Measurements from ENCODE around the gene CFAP46. TPM values are rescaled to one million over a fixed set of nuclear protein-coding genes. Genes with fewer than 3 reads are reported as not detected.

The CFAP46 gene
- total RNA-seq, 1 donor from 2014 or later: 1.3 TPM

DNA sequence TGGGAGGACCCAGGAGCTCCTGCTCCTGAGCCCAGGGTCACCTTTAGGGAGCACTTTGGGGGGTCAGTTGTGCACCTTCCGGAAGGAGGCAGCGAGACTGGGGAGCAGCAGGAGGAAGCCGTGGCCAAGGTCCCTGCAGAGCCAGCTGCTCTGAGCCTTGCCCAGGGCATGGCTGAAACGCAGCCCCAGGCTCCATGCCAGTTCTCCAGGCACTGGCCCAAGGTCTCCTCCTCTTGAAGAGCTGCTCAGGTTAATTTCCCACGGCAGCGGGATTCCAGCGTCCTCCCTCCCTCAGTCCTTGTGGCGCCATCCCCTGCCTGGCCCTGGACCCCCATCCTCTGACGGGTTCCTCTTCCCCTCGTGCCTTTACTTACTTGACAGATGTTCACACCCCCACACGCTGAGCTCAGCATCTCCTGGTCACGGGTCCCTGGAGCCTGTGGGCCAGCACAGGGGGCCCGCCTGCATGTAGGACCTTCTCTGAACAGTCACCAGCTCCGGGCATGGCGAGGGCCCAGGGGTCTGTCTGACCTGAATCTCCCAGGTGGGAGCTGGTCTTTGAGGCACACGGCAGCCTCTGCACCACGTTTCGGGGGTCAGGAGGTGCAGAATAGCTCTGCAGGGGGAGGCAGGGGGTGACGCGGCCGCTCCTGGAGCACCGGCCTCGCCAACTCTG lies 16.7 kb upstream of the CFAP46 start:
- H3K4me2 ChIP-seq (ENCODE audit: low read length): no peak overlapping the region
- no peaks in the 10 kb centered on the region for H3K79me2 ChIP-seq (ENCODE audit: insufficient read depth, low read length)
- H3K27ac Mint-ChIP-seq (ENCODE audit: unreplicated experiment): no peak overlapping the region
- peaks cover 2% of the 10 kb centered on the region for H3K9me3 Mint-ChIP-seq (ENCODE audit: unreplicated experiment)
- no peaks in the 10 kb centered on the region for H4K20me1 ChIP-seq (ENCODE audit: insufficient read depth, low read length)
- H3K9me3 ChIP-seq (ENCODE audit: insufficient read depth, low read depth, low read length): no peaks in the 10 kb centered on the region
- FAIRE-seq (no peak), DNase-seq (ENCODE audit: low read depth) (no peak)
- H3K4me1 ChIP-seq (ENCODE audit: insufficient read depth, low read length): peaks cover 12% of the 10 kb centered on the region
- no peak overlapping the region for H2AFZ ChIP-seq (ENCODE audit: low read depth, low read length)
- H3K4me3 Mint-ChIP-seq (ENCODE audit: unreplicated experiment): no peak overlapping the region
- peaks cover 47% of the 10 kb centered on the region for H3K27me3 Mint-ChIP-seq (ENCODE audit: low read depth, unreplicated experiment)
- TF ChIP-seq EZH2 (IDR thresholded peaks at IDR 0.05; ENCODE audit: insufficient read depth, low read length) (no peak), CTCF (IDR thresholded peaks at IDR 0.05; ENCODE audit: insufficient read depth, low read depth, low read length) (no peak)
- H3K36me3 Mint-ChIP-seq (ENCODE audit: low read depth, unreplicated experiment): no peaks in the 10 kb centered on the region
- H3K27me3 ChIP-seq (ENCODE audit: insufficient read depth, low read length): peaks cover 5% of the 10 kb centered on the region
- no peak overlapping the region for H3K4me3 ChIP-seq (ENCODE audit: insufficient read depth, low read depth, low read length)
- H3K4me1 Mint-ChIP-seq (ENCODE audit: low read depth, unreplicated experiment): no peaks in the 10 kb centered on the region
- no peaks in the 10 kb centered on the region for H3K36me3 ChIP-seq (ENCODE audit: insufficient read depth, low read length)
- H3K9ac ChIP-seq (ENCODE audit: low read length): no peak overlapping the region
- H3K27ac ChIP-seq (ENCODE audit: low read depth, low read length): no peak overlapping the region

DNA sequence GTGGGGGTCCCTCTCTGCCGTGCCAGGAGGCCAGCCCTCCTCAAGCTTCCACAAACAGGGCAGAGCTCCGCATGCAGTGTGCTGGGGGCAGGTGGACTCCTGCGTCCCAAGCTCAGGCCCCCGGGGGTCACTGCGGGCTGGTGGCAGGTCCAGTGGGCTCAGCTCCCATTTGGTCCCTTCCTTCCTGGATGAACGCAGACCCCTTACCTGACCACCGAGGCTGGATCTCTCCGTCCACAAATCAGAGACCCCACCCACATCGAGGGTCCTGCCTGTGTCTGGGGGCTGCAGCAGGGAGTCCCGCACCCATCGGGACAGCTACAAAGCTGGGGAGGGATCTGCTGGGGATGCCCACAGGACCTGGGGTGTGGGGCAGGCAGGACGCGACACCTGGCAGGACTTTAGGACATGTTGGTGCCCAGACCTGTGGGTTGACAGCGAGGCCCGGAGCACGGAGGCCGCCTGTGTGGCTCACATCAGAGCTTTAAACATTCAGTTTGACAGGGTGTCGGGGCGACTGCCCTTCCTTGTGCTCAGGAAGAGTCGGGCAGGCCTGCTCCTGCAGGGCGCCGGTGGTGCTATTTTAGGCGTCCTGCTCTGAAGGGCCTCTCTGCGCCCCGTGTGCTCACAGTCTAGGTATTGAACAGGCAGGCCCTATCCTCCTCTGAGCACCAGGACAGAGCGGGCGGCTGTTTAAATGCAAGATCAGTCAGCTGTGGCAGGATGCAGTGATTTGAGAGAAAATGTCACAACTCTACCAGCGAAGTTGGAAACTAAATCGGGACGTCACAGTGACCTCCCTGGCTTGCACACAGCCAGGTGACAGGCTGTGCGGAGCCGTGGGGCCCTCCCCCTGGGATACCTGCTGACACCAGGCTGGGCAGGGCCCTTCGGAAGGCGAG lies 15.9 kb upstream of the CFAP46 start:
- Histone ChIP-seq H3K9ac (ENCODE audit: low read length) (no peak overlapping the region), H3K27me3 (ENCODE audit: insufficient read depth, low read length) (peaks cover 5% of the 10 kb centered on the region), H3K27ac (ENCODE audit: low read depth, low read length) (no peak overlapping the region), H3K79me2 (ENCODE audit: insufficient read depth, low read length) (no peaks in the 10 kb centered on the region), H3K4me1 (ENCODE audit: insufficient read depth, low read length) (peaks cover 12% of the 10 kb centered on the region), H3K4me2 (ENCODE audit: low read length) (no peak overlapping the region), H3K36me3 (ENCODE audit: insufficient read depth, low read length) (no peaks in the 10 kb centered on the region), H3K4me3 (ENCODE audit: insufficient read depth, low read depth, low read length) (no peak overlapping the region), H4K20me1 (ENCODE audit: insufficient read depth, low read length) (no peaks in the 10 kb centered on the region), H2AFZ (ENCODE audit: low read depth, low read length) (no peak overlapping the region), H3K9me3 (ENCODE audit: insufficient read depth, low read depth, low read length) (no peaks in the 10 kb centered on the region)
- Mint-ChIP-seq H3K4me3 (ENCODE audit: unreplicated experiment) (no peak overlapping the region), H3K27me3 (ENCODE audit: low read depth, unreplicated experiment) (peaks cover 43% of the 10 kb centered on the region), H3K27ac (ENCODE audit: unreplicated experiment) (no peak overlapping the region), H3K9me3 (ENCODE audit: unreplicated experiment) (peaks cover 2% of the 10 kb centered on the region), H3K4me1 (ENCODE audit: low read depth, unreplicated experiment) (no peaks in the 10 kb centered on the region), H3K36me3 (ENCODE audit: low read depth, unreplicated experiment) (no peaks in the 10 kb centered on the region)
- TF ChIP-seq CTCF (IDR thresholded peaks at IDR 0.05; ENCODE audit: insufficient read depth, low read depth, low read length) (no peak), EZH2 (IDR thresholded peaks at IDR 0.05; ENCODE audit: insufficient read depth, low read length) (no peak)
- FAIRE-seq (no peak), DNase-seq (ENCODE audit: low read depth) (no peak)

All from astrocyte (in vitro differentiated cells and primary cell).